GM12872 (cell line): ENCODE data around the gene GRM8.

Experiments
- CTCF ChIP-seq: IDR thresholded peaks from 3 replicates; pipeline ENCODE4 v1.5.1; 2011; ENCODE audit warnings: low read depth, mild to moderate bottlenecking, low read length, moderate library complexity; ENCODE audit not compliant: insufficient read depth

Gene GRM8

GRCh38 chr7:127107601-127108007 is 145.1 kb downstream of the GRM8 start:
- TF ChIP-seq CTCF, result peak; percentile 77

GRCh38 chr7:127093340-127093739 is 159.4 kb downstream of the GRM8 start:
- no peak for TF ChIP-seq CTCF

GRCh38 chr7:127091620-127092019 is 161.1 kb downstream of the GRM8 start:
- no peak for TF ChIP-seq CTCF

- TF ChIP-seq CTCF, result no peak
Observed at GRCh38 chr7:127089146-127089545, 163.6 kb downstream of the GRM8 start.

- no peak for TF ChIP-seq CTCF
Observed at GRCh38 chr7:127081539-127081938, 171.2 kb downstream of the GRM8 start.

GRCh38 chr7:127080576-127080975 is 172.2 kb downstream of the GRM8 start:
- TF ChIP-seq CTCF, result no peak

GRCh38 chr7:127066974-127067373 is 185.8 kb downstream of the GRM8 start:
- peak; percentile 39; the same call in 2 of the 3 replicates for TF ChIP-seq CTCF

- TF ChIP-seq CTCF, result no peak
Observed at GRCh38 chr7:127059475-127059874, 193.3 kb downstream of the GRM8 start.
